Cardiac muscle cell (in vitro differentiated cells and primary cell): Measurements from ENCODE around the gene SH3PXD2A. TPM values are rescaled to one million over a fixed set of nuclear protein-coding genes. Genes with fewer than 3 reads are reported as not detected.

Source experiments
- DNase-seq, 2 donors: peaks; one replicate each; pipeline versions ENCODE4 v3.0.0 to v3.0.0-alpha.2; 2010 to 2017; ENCODE audit warnings: low read depth in 1 of 2, low spot score in 1 of 2
- H3K27ac ChIP-seq: fragments of 200-600 bp; sonication (generic); 2 replicates; pipeline ENCODE4 v1.5.1; 2016
- H3K27me3 ChIP-seq: fragments of 200-600 bp; sonication (generic); 2 replicates; pipeline ENCODE4 v1.6.0; 2016; ENCODE audit warnings: control low read depth
- H3K36me3 ChIP-seq: fragments of 200-600 bp; sonication (generic); 2 replicates; pipeline ENCODE4 v1.5.1; 2016; ENCODE audit warnings: control low read depth
- H3K4me1 ChIP-seq: fragments of 200-600 bp; sonication (generic); 2 replicates; pipeline ENCODE4 v1.8.1; 2017; ENCODE audit warnings: low read depth, mild to moderate bottlenecking, mixed run types
- H3K4me3 ChIP-seq: fragments of 200-600 bp; sonication (generic); 2 replicates; pipeline ENCODE4 v1.5.1; 2016; ENCODE audit warnings: mild to moderate bottlenecking
- H3K9me3 ChIP-seq: fragments of 200-600 bp; sonication (generic); 2 replicates; pipeline ENCODE4 v1.5.1; 2017; ENCODE audit warnings: low read depth, mild to moderate bottlenecking, control low read depth
- CTCF ChIP-seq: IDR thresholded peaks from 2 replicates; pipeline ENCODE4 v1.5.1; 2012; ENCODE audit warnings: low read depth, mild to moderate bottlenecking, low read length
- polyA plus RNA-seq: library from polyadenylated mRNA; unstranded; fragments of >200 nt; fragmentation: Nextera tagmentation; extraction: Ambion mirVana; gene quantifications from 2 replicates; pipeline ENCODE4 v1.2.1, GENCODE V29; 2016
- total RNA-seq: library from RNA; depleted of rRNA; stranded (reverse); fragments of >200 nt; gene quantifications from 2 replicates; pipeline ENCODE4 v1.2.3, GENCODE V29; 2016

Gene SH3PXD2A
- total and polyA plus RNA-seq, 2 experiments from 2014 or later = 32.2 to 75.9 TPM

GRCh38 chr10:103882285-103883007, 27.1 kb upstream of the SH3PXD2A start:
- peaks cover 6% of the 10 kb centered on the region for H3K36me3 ChIP-seq
- TF ChIP-seq CTCF = no peak
- H3K4me3 ChIP-seq = no peak overlapping the region
- H3K4me1 ChIP-seq = peaks cover 31% of the 10 kb centered on the region
- no peak for DNase-seq
- H3K27me3 ChIP-seq = no peaks in the 10 kb centered on the region
- H3K27ac ChIP-seq = peak overlapping the region; percentile 65
- no peaks in the 10 kb centered on the region for H3K9me3 ChIP-seq

- peak overlapping the region; percentile 65 for H3K27ac ChIP-seq
- peak in 1 of 2 donors; percentile 30 for DNase-seq
- peaks cover 2% of the 10 kb centered on the region for H3K36me3 ChIP-seq
- H3K4me1 ChIP-seq = peaks cover 31% of the 10 kb centered on the region
- no peaks in the 10 kb centered on the region for H3K9me3 ChIP-seq
- TF ChIP-seq CTCF = no peak
- H3K4me3 ChIP-seq = no peak overlapping the region
- H3K27me3 ChIP-seq = no peaks in the 10 kb centered on the region
Measured at GRCh38 chr10:103881416-103882284, 26.3 kb upstream of the SH3PXD2A start.

GRCh38 chr10:103879831-103880230, 24.5 kb upstream of the SH3PXD2A start:
- H3K27ac ChIP-seq = peak overlapping the region; percentile 65
- no peaks in the 10 kb centered on the region for H3K9me3 ChIP-seq

GRCh38 chr10:103879409-103879808, 24.0 kb upstream of the SH3PXD2A start:
- H3K9me3 ChIP-seq = no peaks in the 10 kb centered on the region
- H3K36me3 ChIP-seq = no peaks in the 10 kb centered on the region
- H3K4me1 ChIP-seq = peaks cover 31% of the 10 kb centered on the region
- no peaks in the 10 kb centered on the region for H3K27me3 ChIP-seq
- no peak for DNase-seq
- no peak for TF ChIP-seq CTCF
- no peak overlapping the region for H3K27ac ChIP-seq
- no peak overlapping the region for H3K4me3 ChIP-seq

More at GRCh38 chr10:103879831-103880230, 24.5 kb upstream of the SH3PXD2A start:
- no peak overlapping the region for H3K4me3 ChIP-seq
- peaks cover 31% of the 10 kb centered on the region for H3K4me1 ChIP-seq
- no peaks in the 10 kb centered on the region for H3K27me3 ChIP-seq
- TF ChIP-seq CTCF = no peak
- no peak for DNase-seq
- H3K36me3 ChIP-seq = no peaks in the 10 kb centered on the region

- no peak overlapping the region for H3K4me3 ChIP-seq
- TF ChIP-seq CTCF = no peak
- H3K4me1 ChIP-seq = peaks cover 31% of the 10 kb centered on the region
- H3K27me3 ChIP-seq = no peaks in the 10 kb centered on the region
- DNase-seq = no peak
- no peaks in the 10 kb centered on the region for H3K36me3 ChIP-seq
- no peaks in the 10 kb centered on the region for H3K9me3 ChIP-seq
- no peak overlapping the region for H3K27ac ChIP-seq
Measured at GRCh38 chr10:103877861-103878260, 22.5 kb upstream of the SH3PXD2A start.
